HCT116 (cell line): ENCODE measurements around the gene PXDN.

Experiments used
- CEBPB ChIP-seq: IDR thresholded peaks from 2 replicates; pipeline ENCODE4 v1.6.1; 2012; ENCODE audit warnings: low read depth
- CTCF ChIP-seq, 3 experiments: fragments of 200-600 bp in 1 of 3; sonication (generic) in 1 of 3; IDR thresholded peaks in 2 of 3; conservative IDR thresholded peaks in 1 of 3; 2 replicates each; pipeline ENCODE4 v1.5.1; 2012 to 2017; ENCODE audit warnings: low read depth in 2 of 3, low read length in 2 of 3, antibody characterized with exemption in 1 of 3, borderline replicate concordance in 1 of 3, control low read depth in 1 of 3, mild to moderate bottlenecking in 1 of 3, mixed read lengths in 1 of 3, mixed run types in 1 of 3, moderate library complexity in 1 of 3; ENCODE audit not compliant: insufficient read depth in 1 of 3
- EZH2 ChIP-seq: fragments of 200-600 bp; sonication (generic); IDR thresholded peaks from 2 replicates; pipeline ENCODE4 v1.6.1; 2017; ENCODE audit warnings: antibody characterized with exemption, mixed run types
- JUND ChIP-seq: IDR thresholded peaks from 2 replicates; pipeline ENCODE4 v1.6.1; 2012
- MAX ChIP-seq: IDR thresholded peaks from 2 replicates; pipeline ENCODE4 v1.6.1; 2012
- POLR2A ChIP-seq: IDR thresholded peaks from 2 replicates; pipeline ENCODE4 v1.7.0; 2011; ENCODE audit warnings: borderline replicate concordance; ENCODE audit not compliant: insufficient read depth, insufficient read length; ENCODE audit errors: extremely low read depth
- POLR2AphosphoS5 ChIP-seq: IDR thresholded peaks from 2 replicates; pipeline ENCODE4 v1.6.1; 2011; ENCODE audit warnings: mild to moderate bottlenecking, low read depth, low read length, moderate library complexity
- REST ChIP-seq: IDR thresholded peaks from 2 replicates; pipeline ENCODE4 v1.6.1; 2012; ENCODE audit warnings: low read depth
- TCF7L2 ChIP-seq: IDR thresholded peaks from 2 replicates; pipeline ENCODE4 v1.7.0; 2011; ENCODE audit warnings: borderline replicate concordance, inconsistent platforms; ENCODE audit not compliant: insufficient read depth, insufficient read length; ENCODE audit errors: extremely low read depth
- TF ChIP-seq, protein P1 (sequence below): IDR thresholded peaks from 2 replicates; pipeline ENCODE4 v1.6.1; 2012

DNA sequence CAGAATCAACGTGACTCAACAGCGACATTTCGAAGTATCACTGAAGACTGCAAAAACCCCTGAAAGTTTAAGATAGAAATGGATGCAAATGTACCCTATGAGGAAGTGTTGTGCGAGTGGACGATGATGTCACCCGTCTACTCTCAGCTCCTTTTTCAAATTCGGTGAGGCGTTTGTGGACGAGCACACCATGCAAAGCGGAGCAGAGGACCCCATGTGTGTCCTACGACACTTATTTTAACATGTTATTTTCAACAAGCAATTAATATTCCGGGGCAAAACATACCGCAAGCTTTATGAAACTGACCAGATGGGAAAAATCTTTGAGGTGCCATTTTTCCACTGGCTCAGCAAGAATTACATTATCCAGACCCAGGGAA is 2.0 kb downstream of the PXDN start:
- no peak for TF ChIP-seq POLR2AphosphoS5
- TF ChIP-seq TCF7L2, result no peak
- no peak for TF ChIP-seq CTCF (IDR thresholded peaks at IDR 0.05 in 2 of 3, conservative IDR thresholded peaks at IDR 0.05 in 1 of 3; ENCODE audit: borderline replicate concordance in 1 of 3, insufficient read depth in 1 of 3, low read depth in 2 of 3, low read length in 2 of 3)
- no peak for TF ChIP-seq CEBPB
- TF ChIP-seq JUND, result no peak
- TF ChIP-seq POLR2A, result no peak
- no peak for TF ChIP-seq REST
- no peak for TF ChIP-seq EZH2
- no peak for TF ChIP-seq MAX
- TF ChIP-seq, protein P1, sequence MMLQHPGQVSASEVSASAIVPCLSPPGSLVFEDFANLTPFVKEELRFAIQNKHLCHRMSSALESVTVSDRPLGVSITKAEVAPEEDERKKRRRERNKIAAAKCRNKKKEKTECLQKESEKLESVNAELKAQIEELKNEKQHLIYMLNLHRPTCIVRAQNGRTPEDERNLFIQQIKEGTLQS, result no peak
